Type B pancreatic cell (in vitro differentiated cells): ENCODE measurements around the gene HPSE2. TPM values are rescaled to one million over a fixed set of nuclear protein-coding genes. Genes with fewer than 3 reads are reported as not detected.
A peak's percentile ranks its signal among the peaks of the same experiment; 100 is the strongest.

ENCODE experiments used
- DNase-seq: peaks from one replicate; pipeline ENCODE4 v3.0.0; 2021; ENCODE audit warnings: mixed read lengths; ENCODE audit not compliant: unreplicated experiment; ENCODE audit errors: extremely low spot score
- H3K27ac Mint-ChIP-seq: 2 replicates; pipeline ENCODE4 v1.8.0; 2021; ENCODE audit warnings: mild to moderate bottlenecking, mixed read lengths
- H3K27me3 Mint-ChIP-seq: 2 replicates; pipeline ENCODE4 v1.8.0; 2021; ENCODE audit warnings: mixed read lengths
- H3K36me3 Mint-ChIP-seq: 2 replicates; pipeline ENCODE4 v1.8.0; 2021; ENCODE audit warnings: mixed read lengths
- H3K4me1 Mint-ChIP-seq: one replicate; pipeline ENCODE4 v1.8.0; 2021; ENCODE audit warnings: mixed read lengths; ENCODE audit not compliant: unreplicated experiment
- H3K4me3 Mint-ChIP-seq: 2 replicates; pipeline ENCODE4 v1.8.0; 2021; ENCODE audit warnings: mild to moderate bottlenecking, mixed read lengths
- H3K9me3 Mint-ChIP-seq: 2 replicates; pipeline ENCODE4 v1.8.0; 2021; ENCODE audit warnings: mixed read lengths
- CTCF ChIP-seq: fragments of 200-600 bp; sonication (generic); conservative IDR thresholded peaks from 2 replicates; pipeline ENCODE4 v1.5.0; 2021; ENCODE audit warnings: antibody characterized with exemption, mild to moderate bottlenecking
- total RNA-seq: library from RNA; stranded (reverse); gene quantifications from 2 replicates; pipeline ENCODE4 v1.2.1, GENCODE V29; 2021; ENCODE audit warnings: low replicate concordance

Gene HPSE2
- total RNA-seq, 1 donor from 2014 or later, result 19.8 TPM

- H3K27ac Mint-ChIP-seq, result no peak overlapping the region
- peaks cover 3% of the 10 kb centered on the region for H3K4me1 Mint-ChIP-seq
- no peaks in the 10 kb centered on the region for H3K36me3 Mint-ChIP-seq
- TF ChIP-seq CTCF, result no peak
- H3K9me3 Mint-ChIP-seq, result no peaks in the 10 kb centered on the region
- H3K27me3 Mint-ChIP-seq, result peaks cover 3% of the 10 kb centered on the region
- no peak for DNase-seq
- no peak overlapping the region for H3K4me3 Mint-ChIP-seq
These were observed 711.5 kb downstream of the HPSE2 start for GRCh38 chr10:98524124-98524523.

- no peaks in the 10 kb centered on the region for H3K9me3 Mint-ChIP-seq
- no peak overlapping the region for H3K4me3 Mint-ChIP-seq
- no peak for TF ChIP-seq CTCF
- no peaks in the 10 kb centered on the region for H3K27me3 Mint-ChIP-seq
- DNase-seq, result no peak
- H3K4me1 Mint-ChIP-seq, result peaks cover 14% of the 10 kb centered on the region
- H3K27ac Mint-ChIP-seq, result no peak overlapping the region
- H3K36me3 Mint-ChIP-seq, result no peaks in the 10 kb centered on the region
These were observed 715.8 kb downstream of the HPSE2 start for GRCh38 chr10:98519841-98520240.

GRCh38 chr10:98517672-98518071 is 718.0 kb downstream of the HPSE2 start:
- H3K9me3 Mint-ChIP-seq, result no peaks in the 10 kb centered on the region
- no peak for DNase-seq
- H3K27ac Mint-ChIP-seq, result no peak overlapping the region
- H3K4me1 Mint-ChIP-seq, result peaks cover 10% of the 10 kb centered on the region
- no peak for TF ChIP-seq CTCF
- H3K27me3 Mint-ChIP-seq, result no peaks in the 10 kb centered on the region
- H3K4me3 Mint-ChIP-seq, result no peak overlapping the region
- no peaks in the 10 kb centered on the region for H3K36me3 Mint-ChIP-seq

- peak overlapping the region; percentile 51 for H3K27ac Mint-ChIP-seq
- H3K4me3 Mint-ChIP-seq, result no peak overlapping the region
- H3K4me1 Mint-ChIP-seq, result peaks cover 10% of the 10 kb centered on the region
- no peaks in the 10 kb centered on the region for H3K36me3 Mint-ChIP-seq
- no peak for DNase-seq
- TF ChIP-seq CTCF, result no peak
- no peaks in the 10 kb centered on the region for H3K27me3 Mint-ChIP-seq
- H3K9me3 Mint-ChIP-seq, result no peaks in the 10 kb centered on the region
These were observed 719.3 kb downstream of the HPSE2 start for GRCh38 chr10:98516352-98516751.

GRCh38 chr10:98513704-98514103 is 721.9 kb downstream of the HPSE2 start:
- no peaks in the 10 kb centered on the region for H3K9me3 Mint-ChIP-seq
- no peak overlapping the region for H3K4me3 Mint-ChIP-seq
- no peaks in the 10 kb centered on the region for H3K27me3 Mint-ChIP-seq
- no peak for DNase-seq
- no peaks in the 10 kb centered on the region for H3K36me3 Mint-ChIP-seq
- no peak for TF ChIP-seq CTCF
- peaks cover 10% of the 10 kb centered on the region for H3K4me1 Mint-ChIP-seq
- H3K27ac Mint-ChIP-seq, result no peak overlapping the region

GRCh38 chr10:98511876-98512275 is 723.8 kb downstream of the HPSE2 start:
- H3K9me3 Mint-ChIP-seq, result no peaks in the 10 kb centered on the region
- no peak for TF ChIP-seq CTCF
- H3K4me3 Mint-ChIP-seq, result no peak overlapping the region
- no peaks in the 10 kb centered on the region for H3K27me3 Mint-ChIP-seq
- H3K27ac Mint-ChIP-seq, result no peak overlapping the region
- DNase-seq, result no peak
- no peaks in the 10 kb centered on the region for H3K36me3 Mint-ChIP-seq
- H3K4me1 Mint-ChIP-seq, result peaks cover 10% of the 10 kb centered on the region
